ENCODE results near the gene DNAAF1. TPM values are rescaled to one million over a fixed set of nuclear protein-coding genes. Genes with fewer than 3 reads are reported as not detected.

The DNAAF1 gene
- polyA plus RNA-seq, 1 of the 3 experiments (the other 2 are of a cell fraction), result 0.35 TPM

DNA sequence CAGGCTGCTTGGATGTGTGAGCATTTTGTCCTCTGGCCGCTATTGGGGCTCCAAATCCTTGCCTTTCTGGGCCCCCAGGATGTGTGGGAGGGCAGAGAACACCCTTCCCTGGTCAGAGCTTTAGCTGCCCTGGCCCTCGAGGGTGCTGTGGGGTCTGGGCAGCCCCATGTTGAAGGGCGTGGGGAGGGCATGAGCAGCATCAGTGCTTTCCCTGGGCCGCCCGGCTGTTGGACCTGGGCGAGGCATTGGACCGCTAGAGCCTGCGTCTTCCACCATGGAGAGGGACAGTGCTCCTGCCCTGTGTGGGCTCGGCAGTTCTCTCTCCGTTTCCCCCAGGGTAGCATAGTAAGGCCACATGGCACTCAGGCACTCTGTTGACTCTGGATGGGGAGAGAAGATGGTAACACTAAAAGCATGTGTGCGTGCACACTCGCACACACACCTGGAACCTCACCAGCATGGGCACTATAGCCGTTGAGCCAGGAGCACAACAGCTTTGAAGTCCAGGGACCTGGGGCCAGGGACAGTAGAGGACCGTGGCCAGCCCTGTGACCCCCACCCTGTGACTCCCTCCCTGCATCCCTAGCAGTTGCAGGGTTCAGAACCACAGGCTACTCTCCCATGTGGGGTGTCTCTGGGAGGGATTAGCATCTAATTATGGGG, 52.5 kb downstream of the DNAAF1 start:
- TF ChIP-seq TCF12 (IDR thresholded peaks at IDR 0.05) (no peak), FOXM1 (IDR thresholded peaks at IDR 0.05; ENCODE audit: low read depth) (no peak), EP300 (IDR thresholded peaks at IDR 0.05; ENCODE audit: borderline replicate concordance in 1 of 2, low read depth in 1 of 2, low read length in 1 of 2) (no peak), MEF2A (IDR thresholded peaks at IDR 0.05; ENCODE audit: borderline replicate concordance, low read depth) (no peak), TAF1 (IDR thresholded peaks at IDR 0.05; ENCODE audit: borderline replicate concordance, low read depth, low read length) (no peak), FOSL2 (IDR thresholded peaks at IDR 0.05; ENCODE audit: borderline replicate concordance, low read depth) (no peak), EZH2phosphoT487 (IDR thresholded peaks at IDR 0.05; ENCODE audit: borderline replicate concordance, low read depth) (no peak), RXRA (IDR thresholded peaks at IDR 0.05; ENCODE audit: borderline replicate concordance, low read depth) (no peak), JUND (IDR thresholded peaks at IDR 0.05) (no peak), TEAD4 (IDR thresholded peaks at IDR 0.05; ENCODE audit: borderline replicate concordance, insufficient read depth) (no peak), NRF1 (IDR thresholded peaks at IDR 0.05; ENCODE audit: low read depth, low read length) (no peak)
- TF ChIP-seq, protein P1, sequence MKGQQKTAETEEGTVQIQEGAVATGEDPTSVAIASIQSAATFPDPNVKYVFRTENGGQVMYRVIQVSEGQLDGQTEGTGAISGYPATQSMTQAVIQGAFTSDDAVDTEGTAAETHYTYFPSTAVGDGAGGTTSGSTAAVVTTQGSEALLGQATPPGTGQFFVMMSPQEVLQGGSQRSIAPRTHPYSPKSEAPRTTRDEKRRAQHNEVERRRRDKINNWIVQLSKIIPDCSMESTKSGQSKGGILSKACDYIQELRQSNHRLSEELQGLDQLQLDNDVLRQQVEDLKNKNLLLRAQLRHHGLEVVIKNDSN (IDR thresholded peaks at IDR 0.05; ENCODE audit: borderline replicate concordance, low read depth), result no peak
- TF ChIP-seq, protein P2, sequence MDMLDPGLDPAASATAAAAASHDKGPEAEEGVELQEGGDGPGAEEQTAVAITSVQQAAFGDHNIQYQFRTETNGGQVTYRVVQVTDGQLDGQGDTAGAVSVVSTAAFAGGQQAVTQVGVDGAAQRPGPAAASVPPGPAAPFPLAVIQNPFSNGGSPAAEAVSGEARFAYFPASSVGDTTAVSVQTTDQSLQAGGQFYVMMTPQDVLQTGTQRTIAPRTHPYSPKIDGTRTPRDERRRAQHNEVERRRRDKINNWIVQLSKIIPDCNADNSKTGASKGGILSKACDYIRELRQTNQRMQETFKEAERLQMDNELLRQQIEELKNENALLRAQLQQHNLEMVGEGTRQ (IDR thresholded peaks at IDR 0.05; ENCODE audit: borderline replicate concordance, low read depth, low read length), result no peak
- H3K4me2 ChIP-seq, result no peak overlapping the region
- H3K79me2 ChIP-seq (ENCODE audit: insufficient read depth), result no peaks in the 10 kb centered on the region
- no peaks in the 10 kb centered on the region for H3K36me3 ChIP-seq (replicated peaks in 1 of 2; ENCODE audit: control insufficient read depth in 1 of 2, insufficient read depth in 2 of 2, low read length in 1 of 2)
- H3F3A ChIP-seq (replicated peaks; ENCODE audit: insufficient read depth), result no peaks in the 10 kb centered on the region
- no peak overlapping the region for H2AFZ ChIP-seq (ENCODE audit: low read depth)
- ChIA-PET CTCF (interaction anchor here (4.2 kb wide), 1 partner anchor 11 kb away, joined by 24 read pairs; the partner anchor contains the start of gene TAF1C), POLR2A (no interaction called here)
- H3K27me3 ChIP-seq (ENCODE audit: insufficient read depth), result no peaks in the 10 kb centered on the region
- no peaks in the 10 kb centered on the region for H3K9me3 ChIP-seq
- 88% methylated on average over 10 of the region's 14 CpGs for WGBS (ENCODE audit: low lambda C conversion rate)
- no peaks in the 10 kb centered on the region for H3K9me2 ChIP-seq
- H3K4me1 ChIP-seq (ENCODE audit: control insufficient read depth in 1 of 2, insufficient read depth in 2 of 2, low read depth in 1 of 2, low read length in 1 of 2), result no peaks in the 10 kb centered on the region
- DNase-seq, result no peak
- H3K9ac ChIP-seq, result no peak overlapping the region
- H4K20me1 ChIP-seq (ENCODE audit: insufficient read depth), result no peaks in the 10 kb centered on the region
- no peak overlapping the region for H3K27ac ChIP-seq (ENCODE audit: low read depth in 2 of 2, low read length in 1 of 2)
- H3K4me3 ChIP-seq (ENCODE audit: low read depth in 2 of 2, low read length in 1 of 2), result no peak overlapping the region

DNA sequence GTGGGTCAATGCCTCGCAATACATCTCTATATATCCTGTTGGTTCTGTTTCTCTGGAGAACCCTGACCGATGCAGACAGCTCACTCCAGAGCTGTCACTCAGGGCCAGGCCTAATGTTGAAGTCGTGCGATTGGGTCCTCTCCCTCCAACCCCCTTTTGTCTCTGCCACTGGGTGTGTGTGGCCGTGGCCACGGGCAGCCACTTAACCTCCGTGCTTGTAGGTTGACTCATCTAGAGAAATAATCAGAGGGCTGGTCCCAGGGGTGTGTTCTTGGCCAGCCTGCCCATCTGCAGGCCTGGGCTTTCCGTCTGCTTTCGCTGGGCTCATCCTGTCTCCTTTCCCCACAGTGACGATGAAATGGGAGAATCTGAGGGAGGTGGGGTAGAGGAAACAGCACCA, 53.3 kb downstream of the DNAAF1 start:
- no peaks in the 10 kb centered on the region for H3K79me2 ChIP-seq (ENCODE audit: insufficient read depth)
- POLR2A ChIA-PET, result no interaction called here
- no peak overlapping the region for H3K27ac ChIP-seq (ENCODE audit: low read depth in 2 of 2, low read length in 1 of 2)
- H3K36me3 ChIP-seq (replicated peaks in 1 of 2; ENCODE audit: control insufficient read depth in 1 of 2, insufficient read depth in 2 of 2, low read length in 1 of 2), result no peaks in the 10 kb centered on the region
- WGBS (ENCODE audit: low lambda C conversion rate), result 69% methylated on average over 10 of the region's 10 CpGs
- no peaks in the 10 kb centered on the region for H4K20me1 ChIP-seq (ENCODE audit: insufficient read depth)
- H2AFZ ChIP-seq (ENCODE audit: low read depth), result no peak overlapping the region
- no peak overlapping the region for H3K4me2 ChIP-seq
- H3K4me3 ChIP-seq (ENCODE audit: low read depth in 2 of 2, low read length in 1 of 2), result no peak overlapping the region
- no peak for DNase-seq
- H3K9me2 ChIP-seq, result no peaks in the 10 kb centered on the region
- no peaks in the 10 kb centered on the region for H3K4me1 ChIP-seq (ENCODE audit: control insufficient read depth in 1 of 2, insufficient read depth in 2 of 2, low read depth in 1 of 2, low read length in 1 of 2)
- TF ChIP-seq CHD2 (IDR thresholded peaks at IDR 0.05; ENCODE audit: low read length, partially characterized antibody) (no peak), JUND (IDR thresholded peaks at IDR 0.05) (no peak), MEF2A (IDR thresholded peaks at IDR 0.05; ENCODE audit: borderline replicate concordance, low read depth) (no peak), FOXJ3 (CRISPR knock-in tag; IDR thresholded peaks at IDR 0.05) (no peak), ELF1 (IDR thresholded peaks at IDR 0.05) (no peak)
- no peaks in the 10 kb centered on the region for H3K9me3 ChIP-seq
- no peak overlapping the region for H3K9ac ChIP-seq
- CTCF ChIA-PET, result interaction anchor here (1.2 to 4.2 kb wide), 2 partner anchors 11 to 34 kb away, joined by 3 to 24 read pairs; partner anchors contain the start of gene TAF1C
- H3F3A ChIP-seq (replicated peaks; ENCODE audit: insufficient read depth), result no peaks in the 10 kb centered on the region
- H3K27me3 ChIP-seq (ENCODE audit: insufficient read depth), result no peaks in the 10 kb centered on the region
